ENCODE measurements around the gene ALDH1A1.

GRCh38 chr9:72949918-72950325 is 2.9 kb downstream of the ALDH1A1 start:
- TF ChIP-seq CTCF (IDR thresholded peaks at IDR 0.05), result no peak
- TF ChIP-seq POLR2AphosphoS5 (IDR thresholded peaks at IDR 0.05), result no peak
- no peak for TF ChIP-seq POLR2A (IDR thresholded peaks at IDR 0.05)

Measured in prostate gland (tissue), 2 donors.